COR-L47 (cell line): ENCODE measurements around the gene SVEP1.
"Not testable (repeated sequence)": the region's sequence is repeated elsewhere in the genome, so short reads cannot be mapped to it uniquely, and the experiment has no call there.

ENCODE experiments used
- DNase-seq: peaks from one replicate; lab custom pipeline; 2025; lab: John Stamatoyannopoulos, UW

Gene SVEP1

DNA sequence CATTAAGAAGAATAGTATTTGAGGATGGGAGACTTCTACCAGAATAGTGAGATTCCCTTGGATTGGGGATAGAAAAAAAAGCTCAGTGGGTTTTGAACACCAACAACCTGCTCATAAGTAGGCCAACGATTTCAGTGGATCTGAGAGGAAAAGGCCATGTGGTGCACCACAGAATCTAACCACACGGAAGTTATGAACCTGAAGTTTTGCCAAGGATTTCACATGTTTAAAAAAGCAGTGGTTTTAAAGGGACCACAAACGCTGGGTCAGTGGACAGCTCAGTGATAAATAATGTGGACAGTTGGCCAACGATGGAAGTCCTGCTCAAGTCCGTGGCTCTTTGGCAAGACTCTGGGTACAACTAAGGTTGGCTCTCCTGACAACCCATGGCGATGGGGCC lies 134.6 kb downstream of the SVEP1 start:
- no peak for DNase-seq

DNA sequence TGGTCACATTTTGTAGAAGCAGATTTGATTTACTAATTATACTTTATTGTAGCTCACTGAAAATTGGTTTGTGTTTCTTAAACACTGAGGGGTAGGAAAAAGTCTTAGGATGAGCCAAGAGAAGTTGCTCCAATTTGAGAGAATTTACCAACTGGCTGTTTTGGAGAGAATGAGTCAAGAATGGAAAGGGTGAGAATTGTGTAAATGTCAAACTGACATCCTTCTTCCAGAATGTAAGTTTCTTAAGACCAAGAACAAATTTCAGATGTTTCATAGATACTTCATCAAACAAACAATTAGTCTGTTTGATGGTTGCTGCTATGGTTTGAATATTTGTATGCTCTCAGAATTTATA lies 135.7 kb downstream of the SVEP1 start:
- no peak for DNase-seq

DNA sequence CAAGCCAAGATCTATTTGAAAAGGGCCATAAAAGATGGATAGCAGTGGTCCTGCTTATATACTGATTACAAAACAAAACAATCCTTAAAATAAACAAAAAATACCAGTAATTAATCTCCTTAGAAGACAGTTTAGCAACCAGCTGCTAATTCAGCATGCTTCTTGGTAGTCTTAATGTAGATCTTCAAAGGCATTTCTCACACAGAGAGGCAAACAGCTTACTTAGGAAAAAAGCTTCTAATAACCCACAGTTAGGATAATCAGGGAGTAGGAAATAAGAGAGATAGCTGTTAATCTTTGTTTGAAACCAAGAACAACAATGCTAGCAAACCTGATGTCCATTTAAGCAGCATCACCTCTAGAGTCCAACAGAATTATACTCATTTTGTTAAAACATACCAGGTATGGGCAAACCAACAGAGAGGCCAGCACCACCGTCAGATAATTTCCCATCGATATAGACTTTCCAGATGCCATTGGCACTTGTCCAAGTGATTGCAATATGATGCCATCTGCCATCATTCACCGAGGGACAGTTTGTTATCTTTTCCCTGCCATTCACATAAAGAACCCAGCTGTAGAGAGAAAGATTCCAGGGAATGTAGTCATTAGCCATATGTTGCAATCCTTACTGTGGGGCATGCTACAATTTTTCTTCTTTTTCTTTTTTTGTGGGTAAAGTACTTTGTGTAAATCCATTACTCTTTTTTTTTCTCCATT lies 136.2 kb downstream of the SVEP1 start:
- DNase-seq: no peak

GRCh38 chr9:110440796-110441195 lies 138.7 kb downstream of the SVEP1 start:
- no peak for DNase-seq

GRCh38 chr9:110440172-110440571 lies 139.4 kb downstream of the SVEP1 start:
- no peak for DNase-seq

- DNase-seq: no peak
Observed at GRCh38 chr9:110432253-110432652, 147.3 kb downstream of the SVEP1 start.

DNA sequence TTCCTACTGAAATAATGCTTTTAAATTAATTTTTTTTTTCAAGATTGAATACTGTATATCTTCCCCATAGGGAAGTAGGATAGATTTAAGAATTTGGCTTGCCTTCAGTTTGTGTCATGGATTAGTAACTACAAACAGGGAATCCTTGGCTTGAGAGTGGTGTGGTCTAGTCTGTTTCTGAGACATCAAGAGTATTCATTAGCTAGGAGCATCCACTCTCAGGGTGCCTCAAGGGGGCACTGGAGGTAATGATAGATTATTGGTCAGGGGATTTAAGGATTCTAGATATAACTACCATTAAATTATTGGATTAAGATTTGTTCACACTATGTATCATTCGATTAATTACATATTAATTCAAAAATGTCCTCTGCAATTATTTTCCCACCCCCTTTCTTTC lies 150.1 kb downstream of the SVEP1 start:
- DNase-seq: no peak

DNA sequence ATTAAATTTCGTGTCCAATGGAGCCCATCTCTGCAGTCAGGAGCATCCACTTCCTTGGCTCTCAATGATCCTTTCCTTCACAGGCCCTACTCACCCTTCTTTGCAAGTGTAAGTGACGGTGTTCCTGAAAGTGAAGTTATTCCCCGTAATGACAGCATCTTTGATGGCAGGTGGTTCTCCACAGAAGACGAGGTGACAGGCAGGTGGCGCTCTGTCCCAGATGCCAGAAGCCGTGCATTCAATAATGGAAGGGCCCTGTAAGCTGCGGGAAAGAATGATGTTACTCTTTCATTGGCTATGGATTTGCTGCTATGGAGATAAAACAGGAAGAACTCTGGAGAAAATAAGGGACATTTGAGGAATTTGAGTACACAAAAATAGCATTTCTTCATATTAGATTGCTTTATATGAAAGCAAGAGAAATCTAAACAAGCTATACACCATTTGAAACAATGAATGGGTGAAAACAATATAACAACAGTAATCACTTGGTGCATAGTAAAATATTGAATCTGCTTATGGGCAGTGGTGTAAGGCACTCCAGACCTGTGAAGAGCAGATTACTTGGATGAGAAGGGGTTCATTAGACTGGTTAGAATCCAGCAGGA lies 151.9 kb downstream of the SVEP1 start:
- DNase-seq: no peak

GRCh38 chr9:110426052-110426709 lies 153.4 kb downstream of the SVEP1 start:
- no peak for DNase-seq

DNA sequence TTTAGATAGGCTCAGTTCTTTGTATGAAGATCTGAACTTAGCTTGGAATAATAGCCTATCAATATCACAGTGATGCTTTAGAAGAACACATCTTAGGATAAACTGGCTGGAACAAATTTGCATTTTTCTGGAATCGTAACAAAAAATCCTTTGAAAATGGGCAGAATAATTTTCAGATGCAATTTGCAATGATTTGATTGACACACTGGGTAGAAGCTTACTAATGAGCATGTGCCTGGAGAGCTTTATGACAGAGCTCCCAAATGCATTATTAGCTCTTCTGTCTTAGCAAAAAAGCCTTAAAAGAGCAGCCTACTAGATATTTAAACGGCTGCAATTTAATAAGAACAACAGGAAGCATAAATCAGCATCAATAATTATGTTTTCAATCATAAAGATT lies 165.1 kb downstream of the SVEP1 start:
- no peak for DNase-seq

- no peak for DNase-seq
Observed at GRCh38 chr9:110410961-110411360, 168.6 kb downstream of the SVEP1 start.

GRCh38 chr9:110408598-110408997 lies 170.9 kb downstream of the SVEP1 start:
- DNase-seq: no peak

GRCh38 chr9:110405858-110406443 lies 173.6 kb downstream of the SVEP1 start:
- DNase-seq: no peak

GRCh38 chr9:110404473-110404872 lies 175.1 kb downstream of the SVEP1 start:
- no peak for DNase-seq

- no peak for DNase-seq
Observed at GRCh38 chr9:110399983-110400382, 179.6 kb downstream of the SVEP1 start.

DNA sequence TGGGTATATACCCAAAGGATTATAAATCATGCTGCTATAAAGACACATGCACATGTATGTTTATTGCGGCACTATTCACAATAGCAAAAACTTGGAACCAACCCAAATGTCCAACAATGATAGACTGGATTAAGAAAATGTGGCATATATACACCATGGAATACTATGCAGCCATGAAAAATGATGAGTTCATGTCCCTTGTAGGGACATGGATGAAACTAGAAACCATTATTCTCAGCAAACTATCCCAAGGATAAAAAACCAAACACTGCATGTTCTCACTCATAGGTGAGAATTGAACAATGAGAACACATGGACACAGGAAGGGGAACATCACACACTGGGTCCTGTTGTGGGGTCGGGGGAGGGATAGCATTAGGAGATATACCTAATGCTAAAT lies 180.5 kb downstream of the SVEP1 start:
- not testable (repeated sequence) for DNase-seq

DNA sequence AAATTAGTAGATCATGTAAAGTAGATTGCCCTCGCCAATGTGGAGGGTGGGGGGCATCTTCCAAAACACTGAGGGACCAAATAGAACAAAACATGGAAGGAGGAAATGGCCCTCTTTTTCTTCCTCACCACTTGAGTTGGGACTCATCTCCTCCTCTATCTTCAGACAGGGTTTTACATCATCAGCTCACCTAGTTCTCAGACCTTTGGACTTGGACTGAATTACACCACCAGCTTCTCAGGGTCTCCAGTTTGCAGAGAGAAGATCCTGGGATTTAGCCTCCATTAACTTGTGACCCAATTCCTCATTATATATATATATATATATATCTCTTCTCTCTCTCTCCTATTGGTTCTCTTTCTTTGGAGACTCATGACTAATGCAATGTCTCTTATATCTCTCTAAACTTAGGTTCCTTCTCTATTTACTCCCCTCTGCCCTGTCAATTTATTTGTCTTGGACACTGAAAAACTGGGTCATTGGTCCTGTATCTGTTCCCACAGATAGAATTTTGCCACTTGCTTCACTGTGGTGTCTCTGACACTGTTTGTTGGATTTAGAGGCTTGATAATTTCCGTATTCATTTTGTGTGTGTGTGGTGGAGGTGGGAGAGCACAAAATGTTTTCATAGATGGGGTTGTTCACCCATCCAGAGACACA lies 187.6 kb downstream of the SVEP1 start:
- no peak for DNase-seq

- no peak for DNase-seq
Observed at GRCh38 chr9:110389148-110389750, 190.3 kb downstream of the SVEP1 start.

GRCh38 chr9:110383491-110383890 lies 196.1 kb downstream of the SVEP1 start:
- DNase-seq: no peak

GRCh38 chr9:110382731-110383130 lies 196.8 kb downstream of the SVEP1 start:
- no peak for DNase-seq

DNA sequence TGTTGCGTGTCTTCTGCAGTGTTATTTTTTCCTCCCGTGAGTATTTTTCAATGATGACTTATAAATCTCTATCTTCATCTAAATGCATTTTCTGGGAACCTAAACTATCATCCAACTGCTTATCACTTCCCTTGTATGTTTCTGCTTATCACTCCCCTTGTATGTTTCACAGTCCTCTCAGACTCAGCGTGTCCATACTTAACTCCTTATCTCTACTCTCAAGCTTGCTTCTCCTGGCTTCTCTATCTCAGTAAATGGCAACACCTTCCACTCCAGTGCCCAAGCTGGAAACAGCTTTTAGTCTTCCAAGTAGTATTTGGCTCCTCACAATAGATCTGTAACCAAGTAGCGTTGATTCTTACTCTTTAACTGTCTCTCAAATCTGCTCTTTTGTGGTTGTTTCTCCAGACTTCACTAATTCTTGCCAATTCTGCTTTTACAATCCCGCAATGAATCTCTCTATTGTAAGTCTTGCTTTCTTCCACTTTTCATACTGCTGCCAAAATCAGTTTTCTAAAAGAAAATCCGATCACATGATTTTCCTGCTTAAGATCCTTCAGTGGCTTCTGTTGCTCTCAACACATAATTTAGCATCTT lies 208.0 kb downstream of the SVEP1 start:
- DNase-seq: no peak

GRCh38 chr9:110370315-110370714 lies 209.2 kb downstream of the SVEP1 start:
- DNase-seq: no peak
